ENCODE measurements around the gene GARIN5B. TPM values are rescaled to one million over a fixed set of nuclear protein-coding genes. Genes with fewer than 3 reads are reported as not detected.
A peak's percentile ranks its signal among the peaks of the same experiment; 100 is the strongest.

Gene GARIN5B
- total RNA-seq, 4 donors from 2014 or later: 0.18 TPM; not detected in 3

DNA sequence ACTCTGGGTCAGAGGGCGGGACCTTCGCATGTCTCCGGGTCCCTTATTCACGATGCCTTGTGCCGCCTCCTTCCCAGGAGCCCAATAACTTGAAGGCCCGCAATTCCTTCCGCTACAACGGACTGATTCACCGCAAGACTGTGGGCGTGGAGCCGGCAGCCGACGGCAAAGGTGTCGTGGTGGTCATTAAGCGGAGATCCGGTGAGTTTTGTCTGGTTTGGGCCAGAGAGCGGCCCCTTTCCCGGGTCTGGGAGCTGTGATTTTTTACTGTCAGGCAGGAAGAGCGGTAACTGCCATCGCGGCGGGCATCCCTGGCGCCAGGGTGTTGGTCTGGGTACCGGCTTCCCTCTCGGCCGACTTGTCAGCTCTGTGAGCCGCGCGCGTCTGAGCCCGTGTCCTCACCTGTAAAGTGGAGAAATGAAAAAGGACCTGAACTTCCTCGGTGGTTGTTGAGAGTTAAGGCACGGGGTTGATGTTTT, 23.5 kb upstream of the GARIN5B start:
- Histone ChIP-seq H3K27ac (peak overlapping the region; percentile 89 to 97), H3K4me1 (peaks cover 17 to 30% of the 10 kb centered on the region in 2 donors), H3K27me3 (no peaks in the 10 kb centered on the region), H3K4me3 (peak overlapping the region; percentile 70 to 86), H3K36me3 (no peaks in the 10 kb centered on the region), H3K9me3 (no peaks in the 10 kb centered on the region)
- intact Hi-C loops (cut with DNase I; ENCODE audit: low total_unique reads): no loop called here
- no peak for DNase-seq
- TF ChIP-seq POLR2A (IDR thresholded peaks at IDR 0.05): no peak

DNA sequence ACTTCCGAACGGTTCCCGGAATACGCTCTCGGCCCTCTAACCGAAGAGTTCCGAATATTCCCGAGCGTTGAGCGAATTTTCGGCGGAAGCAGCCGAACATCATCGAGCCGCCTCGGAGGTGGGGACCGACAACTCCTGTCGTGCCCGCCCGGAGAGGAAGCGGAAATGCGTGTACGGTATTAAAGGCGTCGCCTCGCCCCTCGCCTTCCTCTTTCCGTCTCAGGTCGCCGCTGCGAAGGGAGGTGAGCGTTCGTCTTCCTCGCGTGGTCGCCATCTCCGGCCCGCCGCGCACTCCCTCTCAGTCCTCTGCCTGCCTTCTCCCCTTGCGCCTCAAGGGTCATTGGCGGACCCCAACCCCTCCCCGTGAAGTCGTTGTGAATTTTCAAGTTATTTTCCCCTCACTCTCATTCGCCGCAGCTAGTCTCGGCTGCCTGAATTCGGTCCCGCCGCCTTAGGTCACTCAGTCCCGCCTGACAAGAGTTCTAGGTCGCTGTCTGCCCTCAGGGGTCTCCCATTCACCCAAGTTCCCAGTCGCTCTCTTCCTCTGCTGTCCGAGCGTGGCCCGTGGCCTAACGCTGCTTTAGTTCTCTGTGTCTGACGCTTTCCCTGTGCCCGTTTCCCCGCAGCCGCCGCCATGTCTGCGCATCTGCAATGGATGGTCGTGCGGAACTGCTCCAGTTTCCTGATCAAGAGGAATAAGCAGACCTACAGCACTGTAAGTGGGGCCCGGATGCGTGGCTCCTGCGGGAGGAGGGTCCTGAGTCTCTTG, 22.8 kb upstream of the GARIN5B start, which contains the start of gene RPL28:
Gene RPL28, plus strand, starts transcription at position 209 of the 769 bp plus-strand sequence. Its CDS starts 426 bp downstream, at position 635.
- H3K4me3 ChIP-seq: peak within 1 kb of the TSS; percentile 70 to 86
- H3K4me1 ChIP-seq: peaks cover 17 to 30% of the 10 kb centered on the region in 2 donors

GRCh38 chr19:55384920-55385723, 22.1 kb upstream of the GARIN5B start:
- Histone ChIP-seq H3K36me3 (no peaks in the 10 kb centered on the region), H3K9me3 (no peaks in the 10 kb centered on the region), H3K4me3 (peak overlapping the region; percentile 70 to 86), H3K27ac (peak overlapping the region; percentile 89 to 97), H3K27me3 (no peaks in the 10 kb centered on the region), H3K4me1 (peaks cover 17 to 30% of the 10 kb centered on the region in 2 donors)
- DNase-seq: peak; percentile 97 to 98
- intact Hi-C loops (cut with DNase I; ENCODE audit: low total_unique reads): loop anchor here (5.0 kb wide), 1 partner anchor 83 kb away; no protein-coding TSS in a partner anchor
- TF ChIP-seq, protein P1, sequence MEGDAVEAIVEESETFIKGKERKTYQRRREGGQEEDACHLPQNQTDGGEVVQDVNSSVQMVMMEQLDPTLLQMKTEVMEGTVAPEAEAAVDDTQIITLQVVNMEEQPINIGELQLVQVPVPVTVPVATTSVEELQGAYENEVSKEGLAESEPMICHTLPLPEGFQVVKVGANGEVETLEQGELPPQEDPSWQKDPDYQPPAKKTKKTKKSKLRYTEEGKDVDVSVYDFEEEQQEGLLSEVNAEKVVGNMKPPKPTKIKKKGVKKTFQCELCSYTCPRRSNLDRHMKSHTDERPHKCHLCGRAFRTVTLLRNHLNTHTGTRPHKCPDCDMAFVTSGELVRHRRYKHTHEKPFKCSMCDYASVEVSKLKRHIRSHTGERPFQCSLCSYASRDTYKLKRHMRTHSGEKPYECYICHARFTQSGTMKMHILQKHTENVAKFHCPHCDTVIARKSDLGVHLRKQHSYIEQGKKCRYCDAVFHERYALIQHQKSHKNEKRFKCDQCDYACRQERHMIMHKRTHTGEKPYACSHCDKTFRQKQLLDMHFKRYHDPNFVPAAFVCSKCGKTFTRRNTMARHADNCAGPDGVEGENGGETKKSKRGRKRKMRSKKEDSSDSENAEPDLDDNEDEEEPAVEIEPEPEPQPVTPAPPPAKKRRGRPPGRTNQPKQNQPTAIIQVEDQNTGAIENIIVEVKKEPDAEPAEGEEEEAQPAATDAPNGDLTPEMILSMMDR (IDR thresholded peaks at IDR 0.05): peak in 1 of 4 experiments; percentile 6
- TF ChIP-seq POLR2A (IDR thresholded peaks at IDR 0.05): no peak

More for the DNA sequence above, 22.8 kb upstream of the GARIN5B start, which contains the start of gene RPL28:
- no peaks in the 10 kb centered on the region for H3K27me3 ChIP-seq
- no peaks in the 10 kb centered on the region for H3K9me3 ChIP-seq
- H3K27ac ChIP-seq: peak within 1 kb of the TSS; percentile 89 to 97
- peak; percentile 98 to 100 for DNase-seq
- intact Hi-C loops (cut with DNase I; ENCODE audit: low total_unique reads): no loop called here
- TF ChIP-seq, protein P1 (IDR thresholded peaks at IDR 0.05): no peak
- peak; percentile 93 to 98 for TF ChIP-seq POLR2A (IDR thresholded peaks at IDR 0.05)
- no peaks in the 10 kb centered on the region for H3K36me3 ChIP-seq

GRCh38 chr19:55384131-55384919, 21.3 kb upstream of the GARIN5B start, which contains the start of gene TMEM238:
Gene TMEM238 (minus strand): TSS chr19:55384292. CDS start chr19:55384259, 33 bp downstream.
- TF ChIP-seq, protein P1 (IDR thresholded peaks at IDR 0.05): no peak
- TF ChIP-seq POLR2A (IDR thresholded peaks at IDR 0.05): no peak
- Histone ChIP-seq H3K9me3 (no peaks in the 10 kb centered on the region), H3K4me3 (peak within 1 kb of the TSS; percentile 70 to 86), H3K36me3 (no peaks in the 10 kb centered on the region), H3K4me1 (peaks cover 17 to 30% of the 10 kb centered on the region in 2 donors), H3K27ac (peak within 1 kb of the TSS; percentile 89 to 97), H3K27me3 (no peaks in the 10 kb centered on the region)
- DNase-seq: peak; percentile 37 to 46
- intact Hi-C loops (cut with DNase I; ENCODE audit: low total_unique reads): loop anchor here (5.0 kb wide), 1 partner anchor 82 kb away; no protein-coding TSS in a partner anchor

All from uterus (tissue), 4 donors.